Mesothelial cell of epicardium (in vitro differentiated cells): ENCODE measurements around the gene ALK. TPM values are rescaled to one million over a fixed set of nuclear protein-coding genes. Genes with fewer than 3 reads are reported as not detected.

Experiments
- DNase-seq, 2 experiments: peaks; one replicate each; pipeline ENCODE4 v3.0.0; 2021; ENCODE audit warnings: low spot score in 2 of 2; ENCODE audit not compliant: unreplicated experiment in 2 of 2
- H3K27ac Mint-ChIP-seq: 2 replicates; pipeline ENCODE4 v1.8.0; 2021; ENCODE audit warnings: mixed read lengths
- H3K27me3 Mint-ChIP-seq: 2 replicates; pipeline ENCODE4 v1.8.0; 2021; ENCODE audit warnings: low read depth, mixed read lengths
- H3K36me3 Mint-ChIP-seq: 2 replicates; pipeline ENCODE4 v1.8.0; 2021; ENCODE audit warnings: mixed read lengths
- H3K4me1 Mint-ChIP-seq: 2 replicates; pipeline ENCODE4 v1.8.0; 2021; ENCODE audit warnings: mixed read lengths
- H3K4me3 Mint-ChIP-seq: 2 replicates; pipeline ENCODE4 v1.8.0; 2021; ENCODE audit warnings: mild to moderate bottlenecking, moderate library complexity, mixed read lengths
- H3K9me3 Mint-ChIP-seq: 2 replicates; pipeline ENCODE4 v1.8.0; 2021; ENCODE audit warnings: mixed read lengths
- total RNA-seq: library from RNA; stranded (reverse); gene quantifications from 3 replicates; pipeline ENCODE4 v1.2.1, GENCODE V29; 2021
- TF ChIP-seq, protein P1 (sequence below): fragments of 200-600 bp; sonication (generic); IDR thresholded peaks from one replicate; pipeline ENCODE4 v1.5.0; 2021; ENCODE audit warnings: antibody characterized with exemption; ENCODE audit not compliant: unreplicated experiment

Gene ALK
- total RNA-seq, 1 donor from 2014 or later, result 0.13 TPM

DNA sequence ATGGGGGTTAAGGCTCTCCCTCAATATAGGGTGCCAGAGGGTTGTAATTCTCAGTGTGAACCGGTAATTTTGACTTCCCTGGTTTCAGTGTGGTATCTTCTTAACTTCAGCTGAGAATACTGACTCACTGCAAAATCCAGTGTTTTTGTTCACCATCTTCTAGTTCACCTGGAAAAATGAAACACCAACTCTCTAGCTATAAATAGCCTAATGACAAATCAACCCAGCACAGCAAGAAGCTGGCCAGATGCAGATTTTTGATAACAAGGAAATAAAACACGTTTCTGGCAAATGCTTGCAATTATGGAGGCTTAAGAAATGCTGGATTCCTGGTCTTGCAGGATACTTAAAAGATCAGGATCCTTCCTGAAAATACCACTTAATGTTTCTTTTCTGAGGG lies 613.9 kb downstream of the ALK start:
- Mint-ChIP-seq H3K27ac (no peak overlapping the region), H3K36me3 (no peaks in the 10 kb centered on the region), H3K27me3 (peaks cover 16% of the 10 kb centered on the region), H3K4me3 (no peak overlapping the region), H3K4me1 (peaks cover 27% of the 10 kb centered on the region), H3K9me3 (no peaks in the 10 kb centered on the region)
- DNase-seq, result no peak
- TF ChIP-seq, protein P1, sequence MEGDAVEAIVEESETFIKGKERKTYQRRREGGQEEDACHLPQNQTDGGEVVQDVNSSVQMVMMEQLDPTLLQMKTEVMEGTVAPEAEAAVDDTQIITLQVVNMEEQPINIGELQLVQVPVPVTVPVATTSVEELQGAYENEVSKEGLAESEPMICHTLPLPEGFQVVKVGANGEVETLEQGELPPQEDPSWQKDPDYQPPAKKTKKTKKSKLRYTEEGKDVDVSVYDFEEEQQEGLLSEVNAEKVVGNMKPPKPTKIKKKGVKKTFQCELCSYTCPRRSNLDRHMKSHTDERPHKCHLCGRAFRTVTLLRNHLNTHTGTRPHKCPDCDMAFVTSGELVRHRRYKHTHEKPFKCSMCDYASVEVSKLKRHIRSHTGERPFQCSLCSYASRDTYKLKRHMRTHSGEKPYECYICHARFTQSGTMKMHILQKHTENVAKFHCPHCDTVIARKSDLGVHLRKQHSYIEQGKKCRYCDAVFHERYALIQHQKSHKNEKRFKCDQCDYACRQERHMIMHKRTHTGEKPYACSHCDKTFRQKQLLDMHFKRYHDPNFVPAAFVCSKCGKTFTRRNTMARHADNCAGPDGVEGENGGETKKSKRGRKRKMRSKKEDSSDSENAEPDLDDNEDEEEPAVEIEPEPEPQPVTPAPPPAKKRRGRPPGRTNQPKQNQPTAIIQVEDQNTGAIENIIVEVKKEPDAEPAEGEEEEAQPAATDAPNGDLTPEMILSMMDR, result no peak

DNA sequence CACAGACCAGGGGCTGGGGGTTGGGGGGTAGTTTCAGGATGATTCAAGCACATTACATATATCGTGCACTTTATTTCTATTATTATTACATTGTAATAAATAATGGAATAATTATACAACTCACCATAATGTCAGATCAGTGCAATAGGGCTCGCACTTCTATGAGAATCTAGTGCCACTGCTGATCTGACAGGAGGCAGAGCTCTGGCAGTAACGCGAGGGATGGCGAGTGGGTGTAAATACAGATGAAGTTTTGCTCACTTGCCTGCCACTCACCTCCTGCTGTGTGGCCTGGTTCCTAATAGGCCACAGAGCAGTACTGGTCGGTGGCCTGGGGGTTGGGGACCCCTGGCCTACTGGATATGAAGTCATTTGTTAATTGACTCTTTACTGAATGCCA lies 615.6 kb downstream of the ALK start:
- TF ChIP-seq, protein P1, result no peak
- H3K9me3 Mint-ChIP-seq, result peaks cover 3% of the 10 kb centered on the region
- no peak for DNase-seq
- no peak overlapping the region for H3K27ac Mint-ChIP-seq
- H3K36me3 Mint-ChIP-seq, result no peaks in the 10 kb centered on the region
- H3K4me1 Mint-ChIP-seq, result peaks cover 27% of the 10 kb centered on the region
- H3K27me3 Mint-ChIP-seq, result peaks cover 13% of the 10 kb centered on the region
- no peak overlapping the region for H3K4me3 Mint-ChIP-seq

DNA sequence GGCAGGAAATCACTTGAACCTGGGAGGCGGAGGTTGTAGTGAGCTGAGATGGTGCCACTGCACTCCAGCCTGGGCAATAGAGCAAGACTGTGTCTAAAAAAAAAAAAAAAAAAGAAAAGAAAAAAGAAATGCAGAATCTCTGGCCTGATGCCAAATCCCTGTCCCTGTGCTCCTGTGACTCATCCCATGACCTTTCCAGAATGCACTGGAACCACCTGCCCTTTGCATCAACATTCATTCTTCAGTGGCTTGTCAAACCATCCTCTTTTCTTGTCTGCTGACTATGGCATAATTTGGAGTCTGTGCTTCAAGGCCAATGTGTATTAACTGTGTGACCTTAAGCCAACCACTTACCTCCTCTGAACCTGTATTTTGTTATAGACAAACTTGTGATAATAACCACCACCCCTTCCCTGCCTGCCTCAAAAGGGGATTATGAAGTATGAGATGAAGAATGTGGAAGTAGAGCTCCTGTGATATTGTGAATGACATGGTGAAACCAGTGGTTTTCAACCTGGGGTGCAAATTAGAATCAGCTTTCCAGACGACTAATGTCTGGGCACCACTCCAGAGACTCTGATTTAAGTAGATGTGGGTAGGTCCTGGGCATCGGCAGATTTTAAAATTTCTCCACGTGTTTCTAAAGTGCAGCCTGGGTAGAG lies 616.9 kb downstream of the ALK start:
- H3K9me3 Mint-ChIP-seq, result peaks cover 3% of the 10 kb centered on the region
- H3K36me3 Mint-ChIP-seq, result no peaks in the 10 kb centered on the region
- TF ChIP-seq, protein P1, result no peak
- H3K27ac Mint-ChIP-seq, result no peak overlapping the region
- H3K4me1 Mint-ChIP-seq, result peaks cover 21% of the 10 kb centered on the region
- peaks cover 23% of the 10 kb centered on the region for H3K27me3 Mint-ChIP-seq
- DNase-seq, result no peak
- no peak overlapping the region for H3K4me3 Mint-ChIP-seq

DNA sequence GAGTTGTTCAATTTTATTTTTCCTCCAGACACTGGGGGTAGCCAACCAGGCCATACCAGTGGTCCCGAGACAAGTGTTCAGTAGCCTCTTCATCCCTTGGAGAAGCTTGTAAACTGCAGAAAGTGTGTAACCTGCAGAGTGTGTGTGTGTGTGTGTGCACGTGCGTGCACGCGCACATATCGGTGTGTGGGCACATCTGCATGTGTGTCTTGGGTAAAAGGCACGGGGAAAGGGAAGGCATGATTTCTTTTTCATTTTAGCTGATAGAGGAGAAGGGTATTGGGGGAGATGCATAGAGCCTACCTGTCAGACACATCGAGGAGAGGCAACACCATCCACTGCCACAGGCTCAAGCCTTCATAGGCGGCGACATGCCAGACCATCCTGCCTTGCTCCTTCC lies 624.8 kb downstream of the ALK start:
- TF ChIP-seq, protein P1, result no peak
- Mint-ChIP-seq H3K9me3 (no peaks in the 10 kb centered on the region), H3K4me1 (no peaks in the 10 kb centered on the region), H3K27ac (no peak overlapping the region), H3K4me3 (no peak overlapping the region), H3K36me3 (no peaks in the 10 kb centered on the region), H3K27me3 (peaks cover 83% of the 10 kb centered on the region)
- no peak for DNase-seq

DNA sequence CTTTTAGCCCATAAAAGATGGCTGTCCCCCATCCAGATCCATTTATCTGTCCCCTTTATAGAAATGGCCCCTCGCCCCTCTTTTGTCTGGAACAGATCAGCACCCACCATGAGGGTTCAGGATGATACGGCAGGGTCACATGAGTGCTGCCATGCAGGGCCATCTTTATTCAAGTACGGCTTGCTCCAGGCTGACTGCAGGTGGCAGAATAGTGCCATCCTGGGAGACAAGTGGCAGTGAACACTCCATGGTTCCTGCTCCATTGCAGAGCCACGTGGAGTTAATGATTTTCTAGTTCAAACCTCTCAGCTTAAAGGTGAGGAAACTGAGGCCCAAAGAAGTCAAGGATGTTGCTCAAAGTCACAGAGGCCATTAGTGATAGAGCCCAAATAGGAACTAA lies 625.5 kb downstream of the ALK start:
- TF ChIP-seq, protein P1, result no peak
- Mint-ChIP-seq H3K9me3 (no peaks in the 10 kb centered on the region), H3K4me3 (no peak overlapping the region), H3K27ac (no peak overlapping the region), H3K4me1 (no peaks in the 10 kb centered on the region), H3K36me3 (no peaks in the 10 kb centered on the region), H3K27me3 (peaks cover 79% of the 10 kb centered on the region)
- DNase-seq, result no peak
